HepG2 (cell line): Measurements from ENCODE around the gene PPAT. TPM values are rescaled to one million over a fixed set of nuclear protein-coding genes. Genes with fewer than 3 reads are reported as not detected.
A peak's percentile ranks its signal among the peaks of the same experiment; 100 is the strongest.
"Not testable (repeated sequence)": the region's sequence is repeated elsewhere in the genome, so short reads cannot be mapped to it uniquely, and the experiment has no call there.

Source experiments
- ATAC-seq: fragments of 200-7000 bp; cut with Tn5 transposase; 3 replicates; pipeline ENCODE4 v1.9.1; 2020; ENCODE audit warnings: mild to moderate bottlenecking, moderate library complexity
- BruUV-seq: library from RNA; stranded (reverse); fragments of 400-500 nt; replicated peaks from 2 replicates; lab custom pipeline; 2021; lab: Mats Ljungman, UMichigan
- CTCF ChIA-PET: fragments of 300-600 bp; formaldehyde crosslinking; extraction: SDS; loops from one replicate; lab custom pipeline; 2021; ENCODE audit warnings: low total read pairs, inconsistent platforms, low intra/inter-chr PET ratio; lab: Yijun Ruan, JAX
- POLR2A ChIA-PET: fragments of 350-600 bp; sonication (Branson Sonifier 250); formaldehyde crosslinking; loops from one replicate; lab custom pipeline; 2020; ENCODE audit warnings: antibody characterized with exemption, inconsistent platforms; lab: Yijun Ruan, JAX
- DNase-seq: peaks from one replicate; pipeline ENCODE4 v3.0.0-alpha.2; 2015; ENCODE audit warnings: low spot score
- FAIRE-seq: peaks from 3 replicates; lab custom pipeline; 2011; peaks lifted over from hg19 to GRCh38; lab: Jason Lieb, UNC
- H2AFZ ChIP-seq: one replicate; pipeline ENCODE4 v1.6.1; 2011; ENCODE audit warnings: low read length, inconsistent platforms
- H3K27ac ChIP-seq: fragments of 300-600 bp; 3 replicates; pipeline ENCODE4 v1.8.0; 2011; ENCODE audit warnings: mixed run types, mild to moderate bottlenecking, mixed read lengths, low read length, inconsistent platforms; ENCODE audit not compliant: insufficient read depth; ENCODE audit errors: extremely low read length
- H3K27me3 ChIP-seq, 2 experiments: fragments of 200-600 bp in 1 of 2; 2 replicates in 1 of 2; 3 replicates in 1 of 2; pipeline versions ENCODE4 v1.6.0 to v1.8.0; 2011; ENCODE audit warnings: low read length in 2 of 2, mild to moderate bottlenecking in 2 of 2, moderate library complexity in 2 of 2, inconsistent platforms in 1 of 2; ENCODE audit not compliant: insufficient read depth in 2 of 2, control insufficient read depth in 1 of 2
- H3K36me3 ChIP-seq, 2 experiments: fragments of 200-600 bp in 1 of 2; replicated peaks in 1 of 2; 2 replicates in 1 of 2; 3 replicates in 1 of 2; pipeline versions ENCODE4 v1.5.1 to v1.8.0; 2011; ENCODE audit warnings: low read length in 2 of 2, inconsistent platforms in 1 of 2; ENCODE audit not compliant: insufficient read depth in 2 of 2, control insufficient read depth in 1 of 2
- H3K4me1 ChIP-seq: 2 replicates; pipeline ENCODE4 v1.5.1; 2012; ENCODE audit warnings: low read length, inconsistent platforms; ENCODE audit not compliant: insufficient read depth
- H3K4me2 ChIP-seq: 2 replicates; pipeline ENCODE4 v1.6.0; 2011; ENCODE audit warnings: low read depth, low read length, inconsistent platforms
- H3K4me3 ChIP-seq, 3 experiments: fragments of 200-600 bp in 1 of 3; sonication (generic), shearing (Covaris generic) in 1 of 3; replicated peaks in 1 of 3; 2 replicates each; pipeline ENCODE4 v1.5.1; 2011 to 2016; ENCODE audit warnings: low read length in 3 of 3, inconsistent platforms in 2 of 3, low read depth in 2 of 3, mild to moderate bottlenecking in 2 of 3, control low read depth in 1 of 3, mixed read lengths in 1 of 3; ENCODE audit not compliant: insufficient read depth in 1 of 3
- H3K79me2 ChIP-seq: one replicate; pipeline ENCODE4 v1.6.1; 2011; ENCODE audit warnings: low read length, inconsistent platforms; ENCODE audit not compliant: insufficient read depth
- H3K9ac ChIP-seq: 2 replicates; pipeline ENCODE4 v1.6.0; 2011; ENCODE audit warnings: mild to moderate bottlenecking, low read depth, low read length, inconsistent platforms; ENCODE audit not compliant: insufficient read depth
- H3K9me3 ChIP-seq: 2 replicates; pipeline ENCODE4 v1.5.1; 2012; ENCODE audit warnings: mild to moderate bottlenecking, low read length
- H4K20me1 ChIP-seq: 2 replicates; pipeline ENCODE4 v1.6.0; 2011; ENCODE audit warnings: inconsistent platforms, mild to moderate bottlenecking, low read length, moderate library complexity; ENCODE audit not compliant: insufficient read depth
- CREB1 ChIP-seq, 2 experiments: fragments of 450-650 bp in 1 of 2; IDR thresholded peaks; 2 replicates each; pipeline ENCODE4 v1.6.1; 2016 to 2017; ENCODE audit warnings: control low read depth in 1 of 2, mild to moderate bottlenecking in 1 of 2, missing compliant biosample characterization in 1 of 2, missing genetic modification characterization in 1 of 2
- FOSL2 ChIP-seq: sonication (generic); formaldehyde crosslinking; IDR thresholded peaks from 2 replicates; pipeline ENCODE4 v1.4.0; 2020; ENCODE audit warnings: missing genetic modification reagents
- GABPA ChIP-seq, 2 experiments: IDR thresholded peaks; 2 replicates each; pipeline ENCODE4 v1.6.1; 2011 to 2016; ENCODE audit warnings: low read depth in 2 of 2, low read length in 1 of 2, missing biosample characterization in 1 of 2, missing genetic modification characterization in 1 of 2
- PHF8 ChIP-seq: sonication (generic); formaldehyde crosslinking; IDR thresholded peaks from 2 replicates; pipeline ENCODE4 v1.5.0; 2020; ENCODE audit warnings: missing genetic modification reagents
- POLR2A ChIP-seq, 2 experiments: IDR thresholded peaks; 2 replicates each; pipeline ENCODE4 v1.6.1; 2011; ENCODE audit warnings: low read depth in 2 of 2, low read length in 2 of 2, mild to moderate bottlenecking in 1 of 2, moderate library complexity in 1 of 2; ENCODE audit not compliant: insufficient read depth in 1 of 2
- ZBTB21 ChIP-seq: sonication (generic); formaldehyde crosslinking; IDR thresholded peaks from 2 replicates; pipeline ENCODE4 v1.4.0; 2020; ENCODE audit warnings: missing genetic modification reagents
- WGBS: methylation state at CpG from one replicate; pipeline ENCODE4 v1.1.6; 2017; ENCODE audit warnings: low lambda C conversion rate; 5-methylcytosine and 5-hydroxymethylcytosine counted together
- in situ Hi-C: cut with HindIII; loops from 2 replicates; pipeline ENCODE4 v1.10.0; 2017; ENCODE audit warnings: low pct_unique_long_range_greater_than_20kb; ENCODE audit not compliant: extremely low pct_ligation_motif_present
- intact Hi-C: fragments of 100-400 bp; cut with micrococcal nuclease; formaldehyde crosslinking; loops from one replicate; pipeline ENCODE4 v1.10.0; 2022; ENCODE audit not compliant: unreplicated experiment
- polyA plus RNA-seq, 8 experiments: library from polyadenylated mRNA; depleted of rRNA in 3 of 8; stranded (reverse) in 7 of 8; unstranded in 1 of 8; fragments of >200 nt; fragmentation: Illumina TruSeq in 4 of 8; extraction: Trizol in 4 of 8; gene quantifications; 2 replicates each; pipeline versions ENCODE4 v1.2.1 to v1.2.3, GENCODE V29; 2011 to 2016; ENCODE audit warnings: low read depth in 4 of 8, missing spikeins in 1 of 8, mixed read lengths in 1 of 8; ENCODE audit not compliant: insufficient read depth in 1 of 8
- total RNA-seq, 5 experiments: library from RNA; depleted of rRNA; stranded (reverse); fragments of >200 nt; fragmentation: Illumina TruSeq; extraction: Trizol; gene quantifications; 2 replicates each; pipeline ENCODE4 v1.2.3, GENCODE V29; 2016; ENCODE audit warnings: low read depth in 1 of 5
- TF ChIP-seq, protein P1 (sequence below): sonication (generic); formaldehyde crosslinking; IDR thresholded peaks from 2 replicates; pipeline ENCODE4 v1.4.0; 2020; ENCODE audit warnings: missing genetic modification reagents, borderline replicate concordance
- TF ChIP-seq, protein P2 (sequence below): sonication (generic); formaldehyde crosslinking; IDR thresholded peaks from 2 replicates; pipeline ENCODE4 v1.4.0; 2020; ENCODE audit warnings: missing genetic modification reagents, mild to moderate bottlenecking, borderline replicate concordance
- TF ChIP-seq, protein P3 (sequence below): IDR thresholded peaks from 2 replicates; pipeline ENCODE4 v1.6.1; 2012; ENCODE audit warnings: low read depth, low read length, improper control_type of control experiment

PPAT gene
- total and polyA plus RNA-seq, 2 of the 13 experiments (the other 11 are each of a cell fraction or from before 2014, with no cell fraction given) = 16.9 to 62.6 TPM

DNA sequence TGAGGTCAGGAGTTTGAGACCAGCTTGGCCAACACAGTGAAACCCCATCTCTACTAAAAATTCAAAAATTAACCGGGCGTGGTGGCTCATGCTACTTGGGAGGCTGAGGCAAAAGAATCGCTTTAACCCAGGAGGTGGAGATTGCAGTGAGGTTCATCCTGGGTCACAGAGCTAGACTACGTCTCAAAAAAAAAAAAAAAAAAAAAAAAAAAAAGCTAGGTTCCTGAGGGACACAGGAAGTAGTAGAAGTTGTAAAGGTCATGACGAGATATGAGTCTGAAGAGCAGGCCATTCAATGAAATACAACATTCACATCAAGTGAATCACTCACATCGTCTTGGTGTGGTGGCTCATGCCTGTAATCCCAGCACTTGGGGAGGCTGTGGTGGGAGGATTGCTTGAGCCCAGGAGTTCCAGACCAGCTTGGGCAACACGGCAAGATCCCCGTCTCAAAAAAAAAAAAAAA lies 30.9 kb upstream of the PPAT start:
- FAIRE-seq (peak; percentile 58), DNase-seq (peak; percentile 71), ATAC-seq (peak; percentile 46)
- H3K27me3 ChIP-seq; in situ Hi-C loops; BruUV-seq; H2AFZ ChIP-seq; CTCF ChIA-PET; H3K9me3 ChIP-seq; TF ChIP-seq GABPA (IDR thresholded peaks at IDR 0.05; ENCODE audit: low read depth, low read length): not testable (repeated sequence)
- H3K36me3 ChIP-seq = peaks cover 0 to 18% of the 10 kb centered on the region in 2 experiments; a peak in 1 of 5 replicates
- H4K20me1 ChIP-seq = peaks cover 18% of the 10 kb centered on the region
- intact Hi-C loops = loop anchor here (2.0 to 5.0 kb wide), 2 partner anchors 39 to 78 kb away; no protein-coding TSS in a partner anchor
- 27% methylated on average over 8 of the region's 8 CpGs for WGBS
- peak overlapping the region; percentile 98 for H3K9ac ChIP-seq
- peaks cover 25% of the 10 kb centered on the region for H3K4me1 ChIP-seq
- H3K79me2 ChIP-seq = peaks cover 60% of the 10 kb centered on the region
- POLR2A ChIA-PET = interaction anchor here (0.6 to 2.8 kb wide), 8 partner anchors 8 to 82 kb away, joined by 4 to 24 read pairs (median 4); partner anchors contain the start of genes AASDH, PAICS and PPAT
- peak overlapping the region; percentile 83 for H3K27ac ChIP-seq
- TF ChIP-seq, protein P1, sequence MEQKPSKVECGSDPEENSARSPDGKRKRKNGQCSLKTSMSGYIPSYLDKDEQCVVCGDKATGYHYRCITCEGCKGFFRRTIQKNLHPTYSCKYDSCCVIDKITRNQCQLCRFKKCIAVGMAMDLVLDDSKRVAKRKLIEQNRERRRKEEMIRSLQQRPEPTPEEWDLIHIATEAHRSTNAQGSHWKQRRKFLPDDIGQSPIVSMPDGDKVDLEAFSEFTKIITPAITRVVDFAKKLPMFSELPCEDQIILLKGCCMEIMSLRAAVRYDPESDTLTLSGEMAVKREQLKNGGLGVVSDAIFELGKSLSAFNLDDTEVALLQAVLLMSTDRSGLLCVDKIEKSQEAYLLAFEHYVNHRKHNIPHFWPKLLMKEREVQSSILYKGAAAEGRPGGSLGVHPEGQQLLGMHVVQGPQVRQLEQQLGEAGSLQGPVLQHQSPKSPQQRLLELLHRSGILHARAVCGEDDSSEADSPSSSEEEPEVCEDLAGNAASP (CRISPR knock-in tag) = peak; percentile 75; the same call in 1 of the 2 replicates
- TF ChIP-seq, protein P2, sequence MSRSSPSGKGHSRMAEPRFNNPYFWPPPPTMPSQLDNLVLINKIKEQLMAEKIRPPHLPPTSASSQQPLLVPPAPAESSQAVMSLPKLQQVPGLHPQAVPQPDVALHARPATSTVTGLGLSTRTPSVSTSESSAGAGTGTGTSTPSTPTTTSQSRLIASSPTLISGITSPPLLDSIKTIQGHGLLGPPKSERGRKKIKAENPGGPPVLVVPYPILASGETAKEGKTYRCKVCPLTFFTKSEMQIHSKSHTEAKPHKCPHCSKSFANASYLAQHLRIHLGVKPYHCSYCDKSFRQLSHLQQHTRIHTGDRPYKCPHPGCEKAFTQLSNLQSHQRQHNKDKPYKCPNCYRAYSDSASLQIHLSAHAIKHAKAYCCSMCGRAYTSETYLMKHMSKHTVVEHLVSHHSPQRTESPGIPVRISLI = peak; percentile 84; the same call in 1 of the 2 replicates
- TF ChIP-seq ZBTB21 (CRISPR knock-in tag) (0 out of 2 replicates have a peak, but pooled peaks have one; percentile 45), GABPA (CRISPR knock-in tag; IDR thresholded peaks at IDR 0.05; ENCODE audit: low read depth) (peak; percentile 83), FOSL2 (CRISPR knock-in tag) (peak; percentile 77), PHF8 (CRISPR knock-in tag) (0 out of 2 replicates have a peak, but pooled peaks have one; percentile 14), POLR2A (IDR thresholded peaks at IDR 0.05; ENCODE audit: insufficient read depth in 1 of 2, low read depth in 2 of 2, low read length in 2 of 2) (peak in 1 of 2 experiments; percentile 72; a peak in 2 of 4 replicates), CREB1 (IDR thresholded peaks at IDR 0.05) (peak; percentile 51; the same call in 1 of the 2 replicates), CREB1 (CRISPR knock-in tag; IDR thresholded peaks at IDR 0.05) (peak; percentile 62)
- TF ChIP-seq, protein P3, sequence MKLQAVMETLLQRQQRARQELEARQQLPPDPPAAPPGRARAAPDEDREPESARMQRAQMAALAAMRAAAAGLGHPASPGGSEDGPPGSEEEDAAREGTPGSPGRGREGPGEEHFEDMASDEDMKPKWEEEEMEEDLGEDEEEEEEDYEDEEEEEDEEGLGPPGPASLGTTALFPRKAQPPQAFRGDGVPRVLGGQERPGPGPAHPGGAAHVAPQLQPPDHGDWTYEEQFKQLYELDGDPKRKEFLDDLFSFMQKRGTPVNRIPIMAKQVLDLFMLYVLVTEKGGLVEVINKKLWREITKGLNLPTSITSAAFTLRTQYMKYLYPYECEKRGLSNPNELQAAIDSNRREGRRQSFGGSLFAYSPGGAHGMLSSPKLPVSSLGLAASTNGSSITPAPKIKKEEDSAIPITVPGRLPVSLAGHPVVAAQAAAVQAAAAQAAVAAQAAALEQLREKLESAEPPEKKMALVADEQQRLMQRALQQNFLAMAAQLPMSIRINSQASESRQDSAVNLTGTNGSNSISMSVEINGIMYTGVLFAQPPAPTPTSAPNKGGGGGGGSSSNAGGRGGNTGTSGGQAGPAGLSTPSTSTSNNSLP = peak; percentile 45; the same call in 1 of the 2 replicates
- H3K4me2 ChIP-seq = peak overlapping the region; percentile 80
- peak overlapping the region; percentile 79 to 90 (median 83) for H3K4me3 ChIP-seq
